T-helper 1 cell treated with Interleukin-12 subunit alpha and Interleukin-12 subunit beta and Interleukin-4 antibody, amounts not matched to agents 30 ng/mL and 1 ng/mL, for 36 hours (primary cell): ENCODE measurements around the gene CROCC2. TPM values are rescaled to one million over a fixed set of nuclear protein-coding genes. Genes with fewer than 3 reads are reported as not detected.

ENCODE experiments used
- intact Hi-C: fragments of 100-400 bp; cut with micrococcal nuclease; formaldehyde crosslinking; loops from one replicate; pipeline ENCODE4 v1.15.1; 2024
- total RNA-seq: library from RNA; stranded (reverse); gene quantifications from 2 replicates; pipeline ENCODE4 v1.2.3, GENCODE V29; 2022

Gene CROCC2
- total RNA-seq, 1 donor from 2014 or later, result not detected

GRCh38 chr2:240985881-240986786 lies 80.0 kb downstream of the CROCC2 start:
- intact Hi-C loops, result no loop called here

GRCh38 chr2:240986787-240987411 lies 80.8 kb downstream of the CROCC2 start:
- intact Hi-C loops, result no loop called here

GRCh38 chr2:240987588-240987987 lies 81.5 kb downstream of the CROCC2 start:
- intact Hi-C loops, result no loop called here

GRCh38 chr2:240988146-240988545 lies 82.0 kb downstream of the CROCC2 start:
- intact Hi-C loops, result no loop called here

- intact Hi-C loops, result no loop called here
Measured at GRCh38 chr2:240988571-240989271, 82.6 kb downstream of the CROCC2 start.

- intact Hi-C loops, result no loop called here
Measured at GRCh38 chr2:240989451-240990265, 83.5 kb downstream of the CROCC2 start.

GRCh38 chr2:240990266-240990529 lies 84.1 kb downstream of the CROCC2 start:
- intact Hi-C loops, result no loop called here

- intact Hi-C loops, result no loop called here
Measured at GRCh38 chr2:240990726-240991377, 84.7 kb downstream of the CROCC2 start.

- intact Hi-C loops, result no loop called here
Measured at GRCh38 chr2:240991378-240992263, 85.5 kb downstream of the CROCC2 start.

GRCh38 chr2:240992572-240993291 lies 86.6 kb downstream of the CROCC2 start:
- intact Hi-C loops, result no loop called here

GRCh38 chr2:240993446-240994170 lies 87.5 kb downstream of the CROCC2 start:
- intact Hi-C loops, result no loop called here

GRCh38 chr2:240994171-240994896 lies 88.2 kb downstream of the CROCC2 start:
- intact Hi-C loops, result no loop called here

- intact Hi-C loops, result no loop called here
Measured at GRCh38 chr2:240995041-240996021, 89.2 kb downstream of the CROCC2 start.

GRCh38 chr2:240996161-240996833 lies 90.2 kb downstream of the CROCC2 start:
- intact Hi-C loops, result no loop called here

GRCh38 chr2:240996834-240997140 lies 90.7 kb downstream of the CROCC2 start:
- intact Hi-C loops, result no loop called here

GRCh38 chr2:240997141-240997855 lies 91.2 kb downstream of the CROCC2 start:
- intact Hi-C loops, result no loop called here
